ENCODE data around the gene LLGL2.

Gene LLGL2

DNA sequence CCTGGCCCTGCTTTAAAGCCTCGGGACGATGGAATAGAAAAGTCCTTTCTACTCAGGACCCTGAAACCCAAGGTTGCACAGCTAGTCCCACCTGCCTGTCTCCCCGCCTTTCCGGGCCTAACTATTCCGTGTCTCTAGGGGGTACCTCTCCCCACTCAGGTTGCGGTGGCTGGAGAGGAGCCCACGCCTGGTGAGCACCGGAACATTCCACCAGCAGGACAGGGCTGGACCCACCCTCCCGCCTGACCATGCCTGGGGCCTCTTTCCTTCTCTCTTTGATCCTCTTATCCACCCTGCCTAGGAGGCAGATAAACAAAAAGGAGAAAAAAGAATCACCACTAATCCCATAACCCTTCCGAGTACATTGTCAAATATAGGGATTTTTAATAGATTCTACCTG is 10.9 kb downstream of the LLGL2 start:
- TF ChIP-seq, protein P1, sequence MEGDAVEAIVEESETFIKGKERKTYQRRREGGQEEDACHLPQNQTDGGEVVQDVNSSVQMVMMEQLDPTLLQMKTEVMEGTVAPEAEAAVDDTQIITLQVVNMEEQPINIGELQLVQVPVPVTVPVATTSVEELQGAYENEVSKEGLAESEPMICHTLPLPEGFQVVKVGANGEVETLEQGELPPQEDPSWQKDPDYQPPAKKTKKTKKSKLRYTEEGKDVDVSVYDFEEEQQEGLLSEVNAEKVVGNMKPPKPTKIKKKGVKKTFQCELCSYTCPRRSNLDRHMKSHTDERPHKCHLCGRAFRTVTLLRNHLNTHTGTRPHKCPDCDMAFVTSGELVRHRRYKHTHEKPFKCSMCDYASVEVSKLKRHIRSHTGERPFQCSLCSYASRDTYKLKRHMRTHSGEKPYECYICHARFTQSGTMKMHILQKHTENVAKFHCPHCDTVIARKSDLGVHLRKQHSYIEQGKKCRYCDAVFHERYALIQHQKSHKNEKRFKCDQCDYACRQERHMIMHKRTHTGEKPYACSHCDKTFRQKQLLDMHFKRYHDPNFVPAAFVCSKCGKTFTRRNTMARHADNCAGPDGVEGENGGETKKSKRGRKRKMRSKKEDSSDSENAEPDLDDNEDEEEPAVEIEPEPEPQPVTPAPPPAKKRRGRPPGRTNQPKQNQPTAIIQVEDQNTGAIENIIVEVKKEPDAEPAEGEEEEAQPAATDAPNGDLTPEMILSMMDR (conservative IDR thresholded peaks at IDR 0.05; ENCODE audit: control insufficient read depth, insufficient read depth, low read depth, low read length): no peak

DNA sequence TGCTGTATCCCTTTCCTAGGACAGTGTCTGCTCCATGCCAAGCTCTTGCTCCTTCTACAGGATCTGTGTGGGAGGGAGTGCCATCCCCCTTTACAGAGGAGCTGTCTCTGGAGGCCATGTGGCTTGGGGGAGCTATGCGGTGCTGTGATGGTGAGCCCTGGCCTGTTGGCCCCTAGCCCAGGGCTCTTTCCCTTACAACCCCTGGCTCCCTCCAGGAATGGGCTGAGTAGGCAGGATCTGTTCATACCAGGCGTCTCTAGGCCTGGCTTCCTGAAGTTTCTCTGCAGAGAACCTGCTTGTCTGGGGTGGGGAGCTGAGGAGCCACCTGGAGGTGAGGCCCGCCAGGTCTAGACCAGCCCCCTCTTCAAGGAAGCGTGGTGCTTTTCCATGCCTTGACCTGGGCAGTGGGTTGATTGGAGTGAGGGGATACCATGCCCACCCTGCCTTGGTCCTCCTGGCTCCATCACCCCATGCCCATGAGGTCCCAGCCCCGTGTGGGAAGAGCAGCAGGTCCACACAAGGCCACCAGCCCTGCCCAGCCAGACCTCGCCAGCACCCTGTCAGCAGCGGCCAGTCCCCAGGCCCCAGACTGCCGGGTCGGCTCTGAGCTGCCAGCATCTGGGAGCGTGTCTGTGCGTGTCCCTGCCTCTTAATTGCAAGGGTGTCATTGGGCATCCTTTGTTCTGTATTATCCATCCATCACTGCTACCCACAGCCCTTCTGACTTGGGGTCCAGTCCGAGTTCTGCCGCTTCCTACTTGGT is 14.7 kb downstream of the LLGL2 start:
- H3K4me3 ChIP-seq (ENCODE audit: control insufficient read depth, low read depth, low read length): no peak overlapping the region
- DNase-seq (ENCODE audit: low read depth): no peak
- TF ChIP-seq, protein P1 (conservative IDR thresholded peaks at IDR 0.05; ENCODE audit: control insufficient read depth, insufficient read depth, low read depth, low read length): no peak

More for the DNA sequence above, 10.9 kb downstream of the LLGL2 start:
- H3K4me3 ChIP-seq (ENCODE audit: control insufficient read depth, low read depth, low read length): no peak overlapping the region
- no peak for DNase-seq (ENCODE audit: low read depth)

DNA sequence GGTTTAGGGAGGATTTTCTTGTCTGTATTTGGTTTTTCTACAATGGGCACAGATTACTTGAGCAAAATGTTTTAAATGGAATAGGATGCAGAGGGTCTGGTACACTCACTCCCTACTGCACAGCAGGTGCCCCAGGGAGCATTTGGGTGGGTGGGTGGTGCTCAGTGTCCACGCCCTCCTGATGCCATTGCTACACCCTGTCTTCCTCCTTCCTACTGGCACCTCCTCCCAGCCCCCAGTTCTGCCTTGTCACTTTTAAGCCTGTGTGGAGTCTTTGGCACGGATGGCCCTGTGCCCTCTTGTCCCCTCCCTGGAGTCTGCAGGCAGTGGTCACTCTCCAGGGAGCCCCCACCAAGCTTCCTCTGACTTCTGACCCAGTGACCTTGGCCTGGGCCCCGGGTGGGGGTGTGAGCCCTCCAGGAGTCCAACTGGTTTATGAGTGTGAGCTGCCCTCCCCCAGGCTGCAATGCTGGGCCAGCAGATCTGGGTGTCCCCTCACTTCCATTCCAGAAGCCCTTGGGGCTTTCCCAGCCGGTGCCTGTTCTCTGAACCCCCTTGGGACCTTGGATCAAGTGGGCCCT is 15.5 kb downstream of the LLGL2 start:
- H3K4me3 ChIP-seq (ENCODE audit: control insufficient read depth, low read depth, low read length): no peak overlapping the region
- TF ChIP-seq, protein P1 (conservative IDR thresholded peaks at IDR 0.05; ENCODE audit: control insufficient read depth, insufficient read depth, low read depth, low read length): no peak
- DNase-seq (ENCODE audit: low read depth): no peak

DNA sequence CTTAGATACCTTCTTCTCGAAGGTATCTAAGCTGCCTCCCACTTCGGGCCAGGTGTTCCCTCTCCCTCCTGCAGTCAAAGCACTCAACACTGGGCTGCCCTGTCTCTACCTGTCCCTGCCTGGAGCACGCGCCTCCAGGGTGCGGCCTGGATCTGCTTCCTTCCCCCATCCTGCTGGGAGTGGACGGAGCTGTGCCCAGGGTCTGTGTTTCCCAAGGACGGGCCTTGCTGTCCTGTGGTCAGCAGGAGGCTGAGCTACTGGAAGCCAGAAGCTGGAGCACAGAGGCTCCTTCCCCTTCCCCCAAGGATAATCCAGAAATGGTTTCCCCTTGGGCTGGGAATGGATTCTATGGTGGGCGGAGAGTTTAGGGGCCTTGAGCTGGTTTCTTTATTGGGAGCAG is 16.7 kb downstream of the LLGL2 start:
- no peak for DNase-seq (ENCODE audit: low read depth)
- no peak overlapping the region for H3K4me3 ChIP-seq (ENCODE audit: control insufficient read depth, low read depth, low read length)
- TF ChIP-seq, protein P1 (conservative IDR thresholded peaks at IDR 0.05; ENCODE audit: control insufficient read depth, insufficient read depth, low read depth, low read length): no peak

DNA sequence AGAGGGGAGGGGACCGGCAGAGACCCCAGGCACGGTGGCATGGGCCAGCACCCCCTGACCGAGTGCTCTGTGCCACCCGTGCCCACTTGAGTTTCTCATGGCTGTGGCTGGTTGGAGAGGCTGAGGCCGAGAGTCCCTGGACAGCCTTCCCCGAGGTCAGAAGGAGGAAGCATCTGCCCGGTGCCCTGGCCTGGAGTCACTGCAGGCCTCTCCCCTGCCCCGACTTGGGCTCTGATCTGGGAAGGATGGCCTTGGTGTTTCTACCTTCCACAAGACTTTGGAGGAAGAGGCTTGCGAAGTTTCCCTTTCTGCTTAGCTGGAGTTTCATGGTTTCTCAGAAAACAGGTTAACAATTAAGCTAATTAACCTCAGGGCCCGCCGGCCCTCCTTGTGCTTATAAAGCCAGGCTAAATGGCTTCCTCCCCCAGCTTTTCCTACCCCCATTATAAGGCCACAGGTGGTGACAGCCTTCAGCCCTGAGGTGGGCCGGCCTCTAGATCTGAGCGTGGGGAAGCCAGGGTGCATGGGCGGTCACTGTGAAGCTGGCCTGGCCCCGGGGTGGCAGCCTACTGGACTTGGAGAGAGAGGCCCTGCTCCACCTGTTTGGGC is 17.3 kb downstream of the LLGL2 start:
- no peak overlapping the region for H3K4me3 ChIP-seq (ENCODE audit: control insufficient read depth, low read depth, low read length)
- TF ChIP-seq, protein P1 (conservative IDR thresholded peaks at IDR 0.05; ENCODE audit: control insufficient read depth, insufficient read depth, low read depth, low read length): no peak
- no peak for DNase-seq (ENCODE audit: low read depth)

DNA sequence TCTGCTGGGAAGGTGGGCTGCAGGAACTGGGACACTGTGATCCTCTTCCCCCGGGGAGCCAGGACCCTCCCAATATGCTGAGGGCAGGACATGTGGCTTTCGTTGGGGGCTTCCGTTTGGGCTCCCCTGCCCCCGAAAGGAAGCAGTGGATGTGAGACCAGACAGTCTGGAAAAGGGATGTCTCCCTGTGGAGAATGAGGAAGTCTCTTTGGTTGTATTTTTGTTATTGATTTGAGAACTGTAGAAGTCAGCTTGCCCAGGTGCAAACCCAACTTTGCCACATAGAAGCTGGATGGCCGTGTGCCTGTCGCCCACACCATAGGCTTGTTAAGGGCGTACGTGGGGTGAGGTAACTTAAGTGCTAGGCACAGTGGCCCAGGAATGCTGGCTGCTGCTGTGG is 18.8 kb downstream of the LLGL2 start:
- no peak overlapping the region for H3K4me3 ChIP-seq (ENCODE audit: control insufficient read depth, low read depth, low read length)
- TF ChIP-seq, protein P1 (conservative IDR thresholded peaks at IDR 0.05; ENCODE audit: control insufficient read depth, insufficient read depth, low read depth, low read length): no peak
- no peak for DNase-seq (ENCODE audit: low read depth)
